Putamen (tissue), 1 donor: ENCODE data around the gene HELZ.
"Not testable (repeated sequence)": the region's sequence is repeated elsewhere in the genome, so short reads cannot be mapped to it uniquely, and the experiment has no call there.

ENCODE experiments used
- DNase-seq: peaks from one replicate; pipeline ENCODE4 v3.0.0-alpha.2; 2016; ENCODE audit warnings: low spot score

The HELZ gene, protein sequence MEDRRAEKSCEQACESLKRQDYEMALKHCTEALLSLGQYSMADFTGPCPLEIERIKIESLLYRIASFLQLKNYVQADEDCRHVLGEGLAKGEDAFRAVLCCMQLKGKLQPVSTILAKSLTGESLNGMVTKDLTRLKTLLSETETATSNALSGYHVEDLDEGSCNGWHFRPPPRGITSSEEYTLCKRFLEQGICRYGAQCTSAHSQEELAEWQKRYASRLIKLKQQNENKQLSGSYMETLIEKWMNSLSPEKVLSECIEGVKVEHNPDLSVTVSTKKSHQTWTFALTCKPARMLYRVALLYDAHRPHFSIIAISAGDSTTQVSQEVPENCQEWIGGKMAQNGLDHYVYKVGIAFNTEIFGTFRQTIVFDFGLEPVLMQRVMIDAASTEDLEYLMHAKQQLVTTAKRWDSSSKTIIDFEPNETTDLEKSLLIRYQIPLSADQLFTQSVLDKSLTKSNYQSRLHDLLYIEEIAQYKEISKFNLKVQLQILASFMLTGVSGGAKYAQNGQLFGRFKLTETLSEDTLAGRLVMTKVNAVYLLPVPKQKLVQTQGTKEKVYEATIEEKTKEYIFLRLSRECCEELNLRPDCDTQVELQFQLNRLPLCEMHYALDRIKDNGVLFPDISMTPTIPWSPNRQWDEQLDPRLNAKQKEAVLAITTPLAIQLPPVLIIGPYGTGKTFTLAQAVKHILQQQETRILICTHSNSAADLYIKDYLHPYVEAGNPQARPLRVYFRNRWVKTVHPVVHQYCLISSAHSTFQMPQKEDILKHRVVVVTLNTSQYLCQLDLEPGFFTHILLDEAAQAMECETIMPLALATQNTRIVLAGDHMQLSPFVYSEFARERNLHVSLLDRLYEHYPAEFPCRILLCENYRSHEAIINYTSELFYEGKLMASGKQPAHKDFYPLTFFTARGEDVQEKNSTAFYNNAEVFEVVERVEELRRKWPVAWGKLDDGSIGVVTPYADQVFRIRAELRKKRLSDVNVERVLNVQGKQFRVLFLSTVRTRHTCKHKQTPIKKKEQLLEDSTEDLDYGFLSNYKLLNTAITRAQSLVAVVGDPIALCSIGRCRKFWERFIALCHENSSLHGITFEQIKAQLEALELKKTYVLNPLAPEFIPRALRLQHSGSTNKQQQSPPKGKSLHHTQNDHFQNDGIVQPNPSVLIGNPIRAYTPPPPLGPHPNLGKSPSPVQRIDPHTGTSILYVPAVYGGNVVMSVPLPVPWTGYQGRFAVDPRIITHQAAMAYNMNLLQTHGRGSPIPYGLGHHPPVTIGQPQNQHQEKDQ (N-terminal part only)

DNA sequence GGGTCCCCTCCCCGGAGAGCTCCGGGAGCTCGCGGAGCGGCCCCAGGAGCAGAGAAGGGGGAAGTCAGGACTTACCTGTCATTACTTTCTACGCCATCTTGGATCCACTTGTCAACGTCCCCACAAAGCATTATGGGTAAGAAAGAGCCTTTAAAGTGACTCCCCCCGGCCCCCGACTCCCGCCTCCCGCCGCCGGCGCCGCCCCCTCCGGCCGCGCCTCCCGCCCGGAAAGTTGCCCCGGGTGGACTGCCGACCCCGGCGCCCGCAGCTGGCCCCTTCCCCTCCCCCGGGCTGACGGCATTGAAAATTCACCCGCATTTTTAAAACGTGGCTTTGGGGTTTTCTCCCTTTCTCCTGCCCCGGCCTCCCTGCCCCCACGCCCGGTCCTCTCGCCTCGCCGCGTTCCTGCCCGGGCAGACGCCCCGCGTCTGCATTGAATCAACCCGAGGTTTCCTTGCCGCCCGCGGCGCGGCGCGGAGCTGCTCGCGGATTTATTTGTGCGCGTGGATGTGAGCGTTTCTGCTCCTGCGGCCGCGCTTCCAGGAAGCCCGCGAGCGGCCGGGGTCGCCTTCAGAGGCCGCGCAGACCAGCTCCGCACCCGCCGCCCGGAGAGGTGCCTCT is at the start of gene HELZ:
Gene HELZ, minus strand, starts transcription at position 124 of the 621 bp plus-strand sequence. CDS start 26,392 bp downstream, outside the sequence.
- DNase-seq = peak; percentile 81

- DNase-seq = peak; percentile 18
Observed at GRCh38 chr17:67293251-67294203, 48.5 kb upstream of the HELZ start.

DNA sequence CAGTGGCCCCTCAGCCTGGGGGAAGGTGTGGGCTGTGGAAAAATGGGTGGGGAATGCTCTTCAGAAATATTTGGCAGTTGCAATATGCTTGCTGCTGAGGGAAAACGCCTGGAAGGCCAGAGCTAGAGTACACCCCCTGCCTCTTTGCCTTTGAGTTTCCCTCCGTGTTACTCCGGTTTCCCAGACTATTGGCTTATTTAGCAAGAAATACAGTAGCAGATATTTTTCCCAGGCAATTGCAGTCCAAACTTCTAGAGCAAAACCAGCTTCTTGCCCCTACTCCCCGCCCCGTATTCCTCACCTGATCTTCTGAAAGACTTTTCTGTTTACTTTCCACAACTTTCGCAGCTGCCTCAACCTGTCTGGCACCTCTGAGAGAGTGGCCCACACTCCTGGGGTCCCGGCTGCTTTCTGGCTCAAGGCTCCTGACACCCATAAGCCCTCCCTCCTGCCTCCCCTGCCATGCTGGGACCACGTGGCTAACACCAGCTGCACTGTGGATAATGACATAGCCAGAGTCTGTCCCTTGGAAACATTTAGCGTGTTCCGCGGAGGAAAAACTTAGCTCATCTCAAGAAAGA is 45.8 kb upstream of the HELZ start:
- DNase-seq = no peak

GRCh38 chr17:67290244-67290643 is 45.2 kb upstream of the HELZ start:
- no peak for DNase-seq

GRCh38 chr17:67289181-67289876 is 44.3 kb upstream of the HELZ start:
- peak; percentile 52 for DNase-seq

- not testable (repeated sequence) for DNase-seq
Observed at GRCh38 chr17:67286826-67287225, 41.8 kb upstream of the HELZ start.

- no peak for DNase-seq
Observed at GRCh38 chr17:67285360-67285759, 40.4 kb upstream of the HELZ start.

DNA sequence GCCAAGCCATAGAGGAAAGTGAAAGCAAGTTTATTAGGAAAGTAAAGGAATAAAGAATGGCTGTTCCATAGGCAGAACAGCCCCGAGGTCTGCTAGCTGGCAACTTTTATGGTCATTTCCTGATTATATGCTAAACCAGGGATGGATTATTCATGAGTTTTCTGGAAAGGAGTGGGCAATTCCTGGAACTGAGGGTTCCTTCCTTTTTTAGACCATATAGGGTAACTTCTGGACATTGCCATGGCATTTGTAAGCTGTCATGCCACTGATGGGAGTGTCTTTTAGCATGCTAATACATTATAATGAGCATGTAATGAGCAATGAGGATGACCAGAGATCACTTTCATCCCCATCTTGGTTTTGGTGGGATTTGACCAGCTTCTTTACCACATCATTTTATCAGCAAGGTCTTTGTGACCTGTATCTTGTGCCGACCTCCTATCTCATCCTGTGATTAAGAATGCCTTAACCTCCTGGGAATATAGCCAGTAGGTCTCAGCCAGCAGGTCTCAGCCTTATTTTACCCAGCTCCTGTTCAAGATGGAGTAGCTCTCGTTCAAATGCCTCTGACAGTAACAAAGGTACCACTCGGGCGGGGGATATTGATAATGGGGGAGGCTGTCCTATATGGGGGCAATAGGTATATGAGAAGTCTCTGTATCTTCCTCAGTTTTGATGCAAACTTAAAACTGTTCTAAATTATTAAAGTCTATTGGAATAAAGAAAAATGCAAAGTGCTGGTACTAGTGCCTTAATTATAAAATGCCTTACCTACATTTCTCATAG is 38.9 kb upstream of the HELZ start:
- DNase-seq = no peak

DNA sequence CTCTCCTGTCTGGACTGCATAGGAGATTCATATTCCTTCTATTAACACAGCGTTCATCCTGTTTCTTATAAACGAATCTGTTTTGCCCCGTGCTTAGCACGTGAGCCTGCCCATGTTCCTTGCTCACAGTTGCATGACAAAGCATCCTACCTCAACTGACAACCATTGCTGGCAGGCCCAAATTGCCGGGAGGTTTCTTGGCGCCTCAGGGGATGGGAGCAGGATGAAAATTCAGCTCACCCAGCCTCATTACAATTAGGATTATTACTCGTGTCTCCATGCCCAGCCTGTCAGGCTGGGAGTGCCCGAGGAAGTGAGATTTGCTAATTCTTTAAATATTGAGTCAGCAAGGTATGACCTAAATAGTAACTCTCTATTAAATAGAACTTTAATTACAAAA is 36.7 kb upstream of the HELZ start:
- no peak for DNase-seq

DNA sequence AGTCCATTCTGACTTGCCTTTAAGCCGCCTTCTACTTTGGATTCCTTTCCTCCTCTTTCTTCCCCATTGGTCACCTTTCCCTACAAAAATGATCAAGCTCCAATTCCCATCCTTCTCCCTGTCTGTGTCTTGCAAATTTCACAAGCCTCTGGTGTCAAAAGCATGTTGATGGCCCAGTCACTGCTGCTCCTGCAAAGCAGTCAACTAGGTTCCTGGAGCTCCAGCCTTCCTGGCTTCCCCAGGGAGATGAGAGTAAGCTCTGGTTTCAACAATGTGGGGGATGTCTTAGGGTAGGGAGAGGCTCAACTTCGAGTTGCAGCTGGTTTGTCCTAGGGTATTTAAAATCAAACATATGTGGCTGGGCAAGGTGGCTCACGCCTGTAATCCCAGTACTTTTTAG is 36.1 kb upstream of the HELZ start:
- no peak for DNase-seq

DNA sequence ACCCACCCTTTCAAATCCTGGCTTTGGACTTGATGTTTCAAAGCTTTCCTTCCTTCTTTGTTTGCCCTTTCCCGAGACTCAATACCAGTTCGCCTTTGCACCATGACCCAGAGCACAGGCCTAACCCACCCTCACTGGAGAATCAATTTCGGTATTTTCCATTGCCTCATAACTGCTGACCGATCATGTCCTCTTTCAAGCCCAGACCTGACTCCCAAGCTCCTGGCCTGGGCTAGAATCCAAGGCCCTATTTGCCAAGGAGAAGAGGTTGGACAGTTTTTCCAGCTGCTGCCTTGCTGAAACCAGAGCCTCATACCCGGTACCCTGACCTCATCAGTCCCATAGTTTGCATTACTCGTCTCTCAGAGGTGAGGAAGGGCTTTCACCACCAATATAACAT is 35.3 kb upstream of the HELZ start:
- no peak for DNase-seq

GRCh38 chr17:67279115-67279514 is 34.1 kb upstream of the HELZ start:
- no peak for DNase-seq

GRCh38 chr17:67278363-67278762 is 33.4 kb upstream of the HELZ start:
- DNase-seq = no peak

DNA sequence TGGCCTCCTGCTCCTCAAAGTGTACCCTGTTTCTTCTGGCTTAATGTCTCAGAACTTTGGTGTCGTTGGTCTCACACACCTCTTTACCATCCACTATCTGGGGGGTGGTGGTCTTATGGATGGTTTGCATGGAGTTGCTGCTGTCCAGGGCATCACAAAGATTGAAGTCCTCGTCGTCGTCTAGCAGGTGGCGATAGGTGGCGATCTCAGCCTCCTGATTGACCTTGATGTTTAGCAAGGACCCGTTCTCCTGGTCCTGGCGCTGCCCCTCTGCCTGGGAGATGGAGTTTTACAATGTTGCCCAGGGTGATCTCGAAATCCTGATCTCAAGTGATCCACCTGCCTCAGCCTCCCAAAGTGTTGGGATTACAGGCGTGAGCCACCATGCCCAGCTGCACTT is 31.1 kb upstream of the HELZ start:
- DNase-seq = no peak

DNA sequence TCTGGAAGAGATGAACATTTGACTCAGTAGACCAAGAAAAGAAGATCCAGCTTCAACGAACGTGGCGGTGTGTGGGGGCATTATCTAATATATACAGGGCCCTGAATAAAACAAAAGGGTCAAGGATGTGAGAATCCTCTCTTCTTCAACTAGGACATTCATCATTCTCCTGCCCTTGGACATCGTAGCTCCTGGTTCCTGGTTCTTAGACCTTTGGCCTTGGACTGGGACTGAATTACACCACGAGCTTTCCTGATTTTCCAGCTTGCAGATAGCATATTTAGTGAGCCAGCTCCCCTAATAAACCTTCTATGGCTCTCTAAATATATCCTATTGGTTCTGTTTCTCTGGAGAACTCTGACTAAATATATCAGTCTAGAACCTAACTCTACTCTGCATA is 29.5 kb upstream of the HELZ start:
- no peak for DNase-seq

DNA sequence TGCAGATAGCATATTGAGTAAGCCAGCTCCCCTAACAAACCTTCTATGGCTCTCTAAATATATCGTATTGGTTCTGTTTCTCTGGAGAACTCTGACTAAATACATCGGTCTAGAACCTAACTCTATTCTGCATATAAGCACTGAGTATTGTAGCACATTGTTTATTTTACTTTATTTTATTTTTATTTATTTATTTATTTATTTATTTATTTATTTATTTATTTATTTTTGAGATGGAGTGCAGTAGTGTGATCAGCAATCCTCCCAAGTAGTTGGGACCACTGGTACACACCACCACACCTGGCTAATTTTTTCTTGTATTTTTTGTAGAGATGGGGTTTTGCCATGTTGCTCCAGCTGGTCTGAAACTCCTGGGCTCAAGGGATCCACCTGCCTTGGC is 28.9 kb upstream of the HELZ start:
- no peak for DNase-seq

GRCh38 chr17:67272312-67273047 is 27.5 kb upstream of the HELZ start:
- no peak for DNase-seq

- not testable (repeated sequence) for DNase-seq
Observed at GRCh38 chr17:67271187-67271586, 26.2 kb upstream of the HELZ start.
